NCI-H510A (cell line): ENCODE results near the gene PGM1.
A peak's percentile ranks its signal among the peaks of the same experiment; 100 is the strongest.

Experiments used
- DNase-seq: peaks from one replicate; lab custom pipeline; 2025; lab: John Stamatoyannopoulos, UW

The PGM1 gene

GRCh38 chr1:63601061-63601460 lies 7.8 kb downstream of the PGM1 start:
- no peak for DNase-seq

GRCh38 chr1:63601463-63601862 lies 8.3 kb downstream of the PGM1 start:
- DNase-seq, result no peak

- no peak for DNase-seq
These were observed 8.7 kb downstream of the PGM1 start for GRCh38 chr1:63601912-63602311.

- DNase-seq, result no peak
These were observed 9.4 kb downstream of the PGM1 start for GRCh38 chr1:63602629-63603028.

GRCh38 chr1:63603810-63604209 lies 10.6 kb downstream of the PGM1 start:
- no peak for DNase-seq

- DNase-seq, result no peak
These were observed 14.1 kb downstream of the PGM1 start for GRCh38 chr1:63607322-63607721.

- DNase-seq, result no peak
These were observed 18.0 kb downstream of the PGM1 start for GRCh38 chr1:63611231-63611630.

- no peak for DNase-seq
These were observed 19.4 kb downstream of the PGM1 start for GRCh38 chr1:63612564-63612963.

- DNase-seq, result no peak
These were observed 19.8 kb downstream of the PGM1 start for GRCh38 chr1:63612971-63613370.

- DNase-seq, result no peak
These were observed 22.7 kb downstream of the PGM1 start for GRCh38 chr1:63615768-63616420.

GRCh38 chr1:63617450-63617849 lies 24.2 kb downstream of the PGM1 start:
- no peak for DNase-seq

- no peak for DNase-seq
These were observed 24.8 kb downstream of the PGM1 start for GRCh38 chr1:63618011-63618410.

- DNase-seq, result no peak
These were observed 26.3 kb downstream of the PGM1 start for GRCh38 chr1:63619558-63619957.

- DNase-seq, result no peak
These were observed 27.5 kb downstream of the PGM1 start for GRCh38 chr1:63620671-63621070.

- no peak for DNase-seq
These were observed 27.9 kb downstream of the PGM1 start for GRCh38 chr1:63621075-63621474.

- DNase-seq, result no peak
These were observed 28.5 kb downstream of the PGM1 start for GRCh38 chr1:63621698-63622097.

- peak; percentile 13 for DNase-seq
These were observed 29.8 kb downstream of the PGM1 start for GRCh38 chr1:63622849-63623566.

- DNase-seq, result no peak
These were observed 30.7 kb downstream of the PGM1 start for GRCh38 chr1:63623952-63624351.

GRCh38 chr1:63624911-63625310 lies 31.7 kb downstream of the PGM1 start:
- no peak for DNase-seq

- DNase-seq, result no peak
These were observed 33.0 kb downstream of the PGM1 start for GRCh38 chr1:63626222-63626621.

GRCh38 chr1:63628607-63629006 lies 35.4 kb downstream of the PGM1 start:
- DNase-seq, result no peak

GRCh38 chr1:63630238-63630637 lies 37.0 kb downstream of the PGM1 start:
- no peak for DNase-seq

GRCh38 chr1:63630666-63631065 lies 37.5 kb downstream of the PGM1 start:
- no peak for DNase-seq

- no peak for DNase-seq
These were observed 38.9 kb downstream of the PGM1 start for GRCh38 chr1:63632110-63632509.
